Psoas muscle (tissue), 8 donors: Measurements from ENCODE around the gene RALY. TPM values are rescaled to one million over a fixed set of nuclear protein-coding genes. Genes with fewer than 3 reads are reported as not detected.

ENCODE experiments used
- ATAC-seq, 4 donors: fragments of 200-7000 bp; cut with Tn5 transposase; one replicate each; pipeline ENCODE4 v1.9.1; 2020; ENCODE audit warnings: moderate library complexity in 3 of 4, mild to moderate bottlenecking in 2 of 4
- DNase-seq, 2 donors: peaks; one replicate each; pipeline ENCODE4 v3.0.0-alpha.2; 2020
- H3K27ac ChIP-seq: fragments of 200-600 bp; one replicate; pipeline ENCODE4 v1.8.0; 2022
- H3K27me3 ChIP-seq, 3 donors: fragments of 200-600 bp in 1 of 3; one replicate each; pipeline versions ENCODE4 v1.6.1 to v1.8.0; 2013 to 2022; ENCODE audit warnings: low read length in 2 of 3, mild to moderate bottlenecking in 2 of 3, moderate library complexity in 1 of 3; ENCODE audit not compliant: insufficient read depth in 3 of 3
- H3K36me3 ChIP-seq, 2 donors: fragments of 200-600 bp in 1 of 2; one replicate each; pipeline versions ENCODE4 v1.6.1 to v1.8.0; 2013 to 2022; ENCODE audit warnings: low read depth in 1 of 2, mild to moderate bottlenecking in 1 of 2, moderate library complexity in 1 of 2; ENCODE audit not compliant: insufficient read depth in 1 of 2
- H3K4me1 ChIP-seq: fragments of 200-600 bp; one replicate; pipeline ENCODE4 v1.8.0; 2022
- H3K4me3 ChIP-seq: fragments of 200-600 bp; one replicate; pipeline ENCODE4 v1.8.0; 2022; ENCODE audit warnings: mild to moderate bottlenecking
- H3K9me3 ChIP-seq: fragments of 200-600 bp; one replicate; pipeline ENCODE4 v1.8.0; 2022
- WGBS, 3 donors: extraction: QIAGEN DNeasy Blood & Tissue Kit; methylation state at CpG; one replicate each; pipeline versions ENCODE4 v1.1.6 to v1.1.7; 2013; 5-methylcytosine and 5-hydroxymethylcytosine counted together
- intact Hi-C, 2 donors: fragments of 100-400 bp; cut with DNase I; formaldehyde crosslinking; loops; one replicate each; pipeline versions ENCODE4 v1.11.0 to v1.14.2; 2022
- polyA plus RNA-seq, 3 donors: library from polyadenylated mRNA; stranded (reverse); fragments of 200-250 nt; gene quantifications; one replicate each; pipeline ENCODE4 v1.2.3, GENCODE V29; 2013
- total RNA-seq, 4 donors: library from RNA; stranded (reverse); fragmentation: NEBNext Ultra II Directional in 2 of 4; extraction: Animal tissue kit (Norgen Biotek cat#: 25700) in 2 of 4; gene quantifications; one replicate each; pipeline versions ENCODE4 v1.2.1 to v1.2.4, GENCODE V29; 2021 to 2023
- TF ChIP-seq, protein P1 (sequence below): fragments of 200-600 bp; IDR thresholded peaks from one replicate; pipeline ENCODE4 v1.8.0; 2022; ENCODE audit warnings: antibody characterized with exemption
- donor health status: healthy with polysubstance abuse.
- donor health status: DM: no; HTN: no; CAD: no; lungs with moderate emphysema.
- donor health status: Bipolar disorder and iron deficiency.
- donor health status: healthy.
- donor health status: DM: yes; HTN: yes; CAD: no.
- donor health status: DM: no; HTN: no; CAD: no.
- donor health status: DM: no; HTN: no; CAD: no.
- donor health status: DM: yes; HTN: yes; CAD: no.

RALY gene
- total and polyA plus RNA-seq, 7 donors = 92.3 to 325 (median 120) TPM

DNA sequence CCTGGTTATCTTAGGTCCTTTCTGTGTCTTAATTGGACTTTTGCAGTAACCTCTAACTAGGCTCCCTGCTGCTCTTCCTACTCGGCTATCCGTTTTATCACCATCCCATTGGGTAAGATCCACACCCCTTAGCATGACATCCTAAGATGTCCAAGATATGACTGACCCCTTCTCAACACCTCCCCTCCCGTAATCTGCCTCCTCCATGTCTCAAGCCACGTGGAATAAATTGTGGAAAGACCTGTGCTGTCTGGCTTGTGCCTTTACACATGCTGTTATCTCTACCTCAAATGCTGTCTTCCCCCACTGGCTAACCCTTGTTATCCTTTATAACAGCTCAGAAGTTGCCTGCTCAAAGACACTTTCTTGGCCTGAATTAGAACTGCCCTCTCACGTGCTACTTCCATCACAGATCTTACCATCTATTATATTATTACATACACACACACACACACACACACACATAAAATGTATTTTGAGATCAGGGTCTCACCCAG lies 91.9 kb downstream of the RALY start:
- peaks cover 34% of the 10 kb centered on the region for H3K4me1 ChIP-seq

DNA sequence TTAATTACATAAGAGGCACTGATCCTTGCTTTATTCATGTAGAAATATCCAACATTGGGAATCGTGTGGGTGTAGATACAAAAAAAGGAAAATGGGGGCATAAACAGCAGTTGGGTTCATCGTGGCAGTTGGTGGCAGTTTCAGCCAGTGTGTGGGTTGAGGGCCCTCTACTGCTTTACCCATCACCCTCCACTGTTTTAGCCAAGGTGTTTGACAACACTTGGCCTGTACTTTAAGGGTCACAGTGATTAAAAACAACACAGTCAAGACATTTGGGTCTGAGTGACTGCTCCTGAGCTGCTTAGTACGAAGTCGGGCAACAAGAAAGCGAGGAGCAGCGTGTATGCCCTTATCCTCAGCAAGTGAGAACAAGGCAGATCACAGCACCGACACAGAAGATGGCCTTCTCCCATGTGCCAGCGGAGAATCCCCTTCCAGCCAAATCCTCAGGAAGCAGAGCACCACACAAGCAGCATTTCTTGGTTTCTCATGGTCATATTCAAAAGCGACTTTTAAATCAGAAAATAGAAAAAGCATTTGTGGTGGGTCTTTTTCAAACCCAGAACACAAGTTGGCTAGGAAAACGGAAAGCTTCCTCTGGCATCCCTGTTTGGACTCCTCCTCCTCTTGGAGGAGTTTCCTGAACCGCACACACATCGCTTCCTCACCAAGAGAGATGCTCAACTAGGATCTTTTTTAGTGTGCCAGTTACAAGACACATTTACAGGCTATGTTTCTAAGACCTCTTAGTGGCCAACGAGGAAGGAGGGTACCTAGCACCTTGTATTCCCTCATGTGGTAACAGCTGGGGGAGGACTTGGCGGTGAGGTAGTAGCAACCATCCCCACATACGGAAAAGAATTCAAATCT lies 94.8 kb downstream of the RALY start:
- Histone ChIP-seq H3K4me3 (no peak overlapping the region), H3K36me3 (peaks cover 23 to 92% of the 10 kb centered on the region in 2 donors), H3K9me3 (no peaks in the 10 kb centered on the region), H3K4me1 (peaks cover 18% of the 10 kb centered on the region), H3K27me3 (no peaks in the 10 kb centered on the region), H3K27ac (peak overlapping the region; percentile 40)
- WGBS, 3 donors = 78 to 83% (median 78%) methylated on average over 15 of the region's 15 CpGs
- intact Hi-C loops = no loop called here
- TF ChIP-seq, protein P1, sequence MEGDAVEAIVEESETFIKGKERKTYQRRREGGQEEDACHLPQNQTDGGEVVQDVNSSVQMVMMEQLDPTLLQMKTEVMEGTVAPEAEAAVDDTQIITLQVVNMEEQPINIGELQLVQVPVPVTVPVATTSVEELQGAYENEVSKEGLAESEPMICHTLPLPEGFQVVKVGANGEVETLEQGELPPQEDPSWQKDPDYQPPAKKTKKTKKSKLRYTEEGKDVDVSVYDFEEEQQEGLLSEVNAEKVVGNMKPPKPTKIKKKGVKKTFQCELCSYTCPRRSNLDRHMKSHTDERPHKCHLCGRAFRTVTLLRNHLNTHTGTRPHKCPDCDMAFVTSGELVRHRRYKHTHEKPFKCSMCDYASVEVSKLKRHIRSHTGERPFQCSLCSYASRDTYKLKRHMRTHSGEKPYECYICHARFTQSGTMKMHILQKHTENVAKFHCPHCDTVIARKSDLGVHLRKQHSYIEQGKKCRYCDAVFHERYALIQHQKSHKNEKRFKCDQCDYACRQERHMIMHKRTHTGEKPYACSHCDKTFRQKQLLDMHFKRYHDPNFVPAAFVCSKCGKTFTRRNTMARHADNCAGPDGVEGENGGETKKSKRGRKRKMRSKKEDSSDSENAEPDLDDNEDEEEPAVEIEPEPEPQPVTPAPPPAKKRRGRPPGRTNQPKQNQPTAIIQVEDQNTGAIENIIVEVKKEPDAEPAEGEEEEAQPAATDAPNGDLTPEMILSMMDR = no peak
- no peak for DNase-seq
- ATAC-seq = no peak

More for the DNA sequence above, 91.9 kb downstream of the RALY start:
- ATAC-seq (no peak), DNase-seq (no peak)
- Histone ChIP-seq H3K36me3 (peaks cover 18 to 81% of the 10 kb centered on the region in 2 donors), H3K27me3 (no peaks in the 10 kb centered on the region), H3K9me3 (no peaks in the 10 kb centered on the region), H3K27ac (no peak overlapping the region), H3K4me3 (no peak overlapping the region)
- TF ChIP-seq, protein P1 = no peak
- 81 to 86% (median 84%) methylated on average over 5 of the region's 5 CpGs for WGBS, 3 donors
- intact Hi-C loops = loop anchor here in 1 of 2 donors (2.0 kb wide), 1 partner anchor 23 kb away; no protein-coding TSS in a partner anchor

DNA sequence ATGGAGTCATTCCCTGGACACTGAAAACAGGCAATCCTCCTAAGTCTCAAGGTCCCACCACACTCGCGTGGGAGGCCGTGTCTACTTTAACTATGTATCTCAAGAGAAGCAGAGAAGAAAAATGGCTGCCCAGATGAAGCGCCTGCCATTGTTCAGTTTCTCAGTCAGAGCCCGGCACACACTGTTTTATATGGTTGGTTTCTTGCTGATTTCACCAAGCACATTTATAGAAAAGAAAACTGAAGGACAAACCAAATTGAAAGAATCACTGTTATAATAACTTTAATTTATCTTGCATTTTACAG lies 95.4 kb downstream of the RALY start:
- Histone ChIP-seq H3K27me3 (no peaks in the 10 kb centered on the region), H3K4me3 (no peak overlapping the region), H3K9me3 (no peaks in the 10 kb centered on the region), H3K36me3 (peaks cover 23 to 98% of the 10 kb centered on the region in 2 donors), H3K27ac (peak overlapping the region; percentile 40), H3K4me1 (peaks cover 15% of the 10 kb centered on the region)
- DNase-seq = no peak
- intact Hi-C loops = no loop called here
- 86 to 95% (median 90%) methylated on average over 2 to 5 of the region's 5 CpGs for WGBS, 3 donors
- TF ChIP-seq, protein P1 = no peak
- no peak for ATAC-seq

DNA sequence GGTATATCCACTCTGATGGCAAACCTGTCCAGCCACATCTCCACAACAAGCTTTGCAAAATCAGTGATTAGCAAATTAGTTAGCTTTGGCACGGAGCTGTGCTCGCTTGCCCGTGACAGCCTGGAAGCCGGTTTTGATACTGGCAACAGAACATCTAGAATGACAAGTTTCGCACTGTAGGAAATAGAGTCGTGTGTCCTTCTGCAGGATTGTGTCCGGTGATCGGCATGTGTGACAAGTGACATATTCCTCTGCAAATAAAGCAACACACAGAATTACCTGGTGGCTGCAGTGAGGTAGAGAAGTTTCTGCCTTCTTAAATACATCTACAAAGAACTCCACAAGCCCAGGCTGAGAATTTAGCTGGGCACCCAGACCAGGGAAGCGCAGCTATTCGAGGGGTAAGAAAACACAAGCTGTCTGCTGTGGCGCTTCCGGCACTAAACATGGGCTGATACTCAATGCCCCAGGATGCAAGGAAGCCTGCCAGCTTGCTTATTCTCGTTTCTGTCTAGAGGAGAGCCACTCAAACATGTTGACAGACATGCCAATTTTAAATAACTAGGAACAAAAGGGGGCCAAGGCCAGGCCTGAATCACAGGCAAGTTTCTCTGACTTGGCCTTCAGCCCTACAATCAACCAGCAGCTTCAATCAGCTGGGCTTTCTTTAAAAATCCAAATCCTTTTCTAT lies 96.1 kb downstream of the RALY start:
- DNase-seq (no peak), ATAC-seq (peak in 3 of 4 donors; percentile 19 to 55 (median 53))
- Histone ChIP-seq H3K36me3 (peaks cover 23 to 98% of the 10 kb centered on the region in 2 donors), H3K27me3 (no peaks in the 10 kb centered on the region), H3K4me3 (no peak overlapping the region), H3K4me1 (peaks cover 15% of the 10 kb centered on the region), H3K9me3 (no peaks in the 10 kb centered on the region), H3K27ac (peak overlapping the region; percentile 58)
- intact Hi-C loops = no loop called here
- TF ChIP-seq, protein P1 = no peak
- 49 to 78% (median 59%) methylated on average over 13 of the region's 13 CpGs for WGBS, 3 donors
